GM21447 (cell line): Measurements from ENCODE around the gene MT1G.
"Not testable (repeated sequence)": the region's sequence is repeated elsewhere in the genome, so short reads cannot be mapped to it uniquely, and the experiment has no call there.

ENCODE experiments used
- ATAC-seq: cut with Tn5 transposase; IDR thresholded peaks from one replicate; pipeline ENCODE4 v1.9.1; 2021; ENCODE audit not compliant: unreplicated experiment

Gene MT1G

DNA sequence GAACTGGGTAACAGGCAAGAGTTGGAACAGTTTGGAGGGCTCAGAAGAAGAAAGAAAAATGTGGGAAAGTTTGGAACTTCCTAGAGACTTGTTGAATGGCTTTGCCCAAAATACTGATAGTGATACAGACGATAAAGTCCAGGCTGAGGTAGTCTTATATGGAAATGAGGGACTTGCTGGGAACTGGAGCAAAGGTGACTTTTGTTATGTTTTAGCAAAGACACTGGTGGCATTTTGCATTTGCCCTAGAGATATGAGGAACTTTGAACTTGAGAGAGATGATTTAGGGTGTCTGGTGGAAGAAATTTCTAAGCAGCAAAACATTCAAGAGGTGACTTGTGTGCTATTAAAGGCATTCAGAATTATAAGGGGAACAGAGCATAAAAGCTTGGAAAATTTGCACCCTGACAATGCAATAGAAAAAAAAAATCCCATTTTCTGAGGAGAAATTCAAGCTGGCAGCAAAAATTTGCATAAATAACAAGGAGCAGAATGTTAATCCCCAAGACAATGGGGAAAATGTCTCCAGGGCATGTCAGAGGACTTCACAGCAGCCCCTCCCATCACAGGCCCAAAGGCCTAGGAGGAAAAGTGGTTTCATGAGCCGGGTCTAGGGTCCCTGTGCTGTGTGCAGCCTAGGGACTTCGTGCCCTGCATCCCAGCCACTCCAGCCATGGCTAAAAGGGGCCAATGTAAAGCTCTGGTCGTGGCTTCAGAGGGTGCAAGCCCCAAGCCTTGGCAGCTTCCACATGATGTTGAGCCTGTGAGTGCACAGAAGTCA lies 46.0 kb downstream of the MT1G start:
- not testable (repeated sequence) for ATAC-seq

DNA sequence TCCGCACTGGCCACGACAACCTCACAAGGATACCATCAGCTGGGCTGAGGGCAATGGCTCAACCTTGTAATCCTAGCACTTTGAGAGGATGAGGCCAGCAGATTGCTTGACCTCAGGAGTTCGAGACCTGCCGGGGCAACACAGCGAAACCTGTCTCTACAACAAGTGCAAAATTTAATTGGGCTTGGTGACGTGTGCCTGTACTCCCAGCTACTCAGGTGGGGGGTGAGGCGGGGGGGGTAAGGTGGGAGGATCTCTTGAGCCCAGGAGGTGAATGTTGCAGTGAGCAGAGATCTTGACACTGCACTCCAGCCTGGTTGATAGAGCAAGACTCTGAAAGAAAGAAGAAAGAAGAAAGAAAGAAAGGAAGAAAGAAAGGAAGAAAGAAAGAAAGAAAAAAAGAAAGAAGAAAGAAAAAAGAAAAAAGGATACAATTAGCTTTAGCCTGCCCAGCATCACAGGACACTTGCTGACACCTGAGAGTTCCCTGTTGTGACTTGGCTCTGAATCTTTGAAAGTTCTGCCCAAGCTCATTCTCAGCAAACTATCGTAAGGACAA lies 47.4 kb downstream of the MT1G start:
- ATAC-seq = no peak

DNA sequence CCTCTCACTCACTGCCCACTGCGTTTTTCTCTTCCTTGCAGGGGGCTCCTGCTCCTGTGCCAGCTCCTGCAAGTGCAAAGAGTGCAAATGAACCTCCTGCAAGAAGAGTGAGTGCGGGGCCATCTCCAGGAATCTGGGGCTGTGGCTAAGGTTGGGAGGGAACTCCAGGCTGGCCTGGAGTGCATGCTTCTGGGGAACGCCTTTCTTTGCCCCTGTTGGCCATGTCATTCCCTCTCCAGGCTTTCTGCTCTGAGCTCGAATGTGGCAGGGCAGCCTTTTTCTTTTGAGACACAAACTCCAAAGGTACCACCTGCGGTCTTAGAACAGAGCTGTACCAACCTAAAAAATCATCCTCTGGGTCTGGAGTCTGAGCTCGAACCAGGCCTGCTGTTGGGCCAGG lies 49.7 kb downstream of the MT1G start:
- ATAC-seq = no peak

DNA sequence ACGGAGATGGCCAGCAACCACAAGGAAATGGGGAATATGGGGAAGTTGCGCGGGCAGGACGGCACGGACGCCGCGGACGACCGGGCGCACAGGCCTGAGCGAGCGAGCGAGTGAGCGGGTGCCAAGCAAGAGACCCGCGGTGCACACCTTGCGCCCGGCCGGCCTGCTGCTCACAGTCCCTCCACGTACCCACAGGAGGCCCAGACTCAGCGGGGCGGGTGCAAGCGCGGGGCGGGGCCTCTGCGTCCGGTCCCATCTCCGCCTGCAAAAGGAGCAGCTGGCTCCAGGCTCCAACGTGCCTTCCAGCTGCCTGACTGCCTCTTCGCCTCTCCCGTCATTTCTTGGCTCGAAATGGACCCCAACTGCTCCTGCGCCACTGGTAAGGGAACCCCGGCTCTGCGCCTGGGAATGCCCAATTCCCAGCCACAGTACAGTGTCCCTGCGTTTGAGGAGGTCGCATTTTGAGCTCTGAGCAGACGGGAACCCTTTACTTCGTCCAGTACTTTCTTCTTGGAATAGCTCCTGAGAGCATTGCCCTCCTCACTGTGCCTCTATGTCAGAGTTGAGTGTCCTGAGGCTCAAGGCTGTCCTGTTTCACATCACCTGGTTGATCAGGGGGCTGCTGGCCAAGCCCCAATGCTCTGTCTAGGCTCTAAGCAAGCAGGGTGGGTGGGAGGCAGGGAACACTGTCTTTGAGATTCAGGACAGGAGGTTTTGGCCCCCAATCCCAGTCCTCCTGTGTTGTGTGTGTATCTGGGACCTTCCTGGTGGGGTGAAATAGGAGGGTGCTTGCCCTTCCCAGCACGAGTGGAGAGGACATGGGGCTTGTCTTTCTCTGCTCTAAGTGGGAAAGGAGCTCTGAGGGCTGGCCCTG lies 50.4 kb downstream of the MT1G start:
- ATAC-seq = no peak
